CD4-positive, alpha-beta T cell treated with Interleukin-4 for 4 hours (primary cell): ENCODE data around the gene MED12L.

ENCODE experiments used
- DNase-seq: peaks from one replicate; pipeline ENCODE4 v3.0.0-alpha.2; 2020

MED12L gene

DNA sequence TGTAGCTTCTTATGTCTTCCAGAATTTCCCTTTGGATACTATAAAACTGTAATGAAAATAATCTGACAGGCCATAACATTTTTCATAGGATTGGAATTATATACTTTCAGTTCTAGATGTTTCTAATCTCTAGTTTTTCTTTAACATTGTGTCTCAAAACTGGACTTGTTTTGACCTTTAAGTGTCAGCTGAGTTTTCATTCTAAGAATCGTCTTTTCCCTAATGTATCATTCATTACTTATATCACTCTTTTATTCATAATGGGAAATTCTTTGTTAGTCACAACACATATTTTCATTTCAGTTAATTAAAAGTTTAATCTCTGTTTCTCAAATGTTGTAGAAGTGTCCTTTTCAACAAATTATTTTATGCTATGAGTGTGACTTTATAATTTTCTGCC, 105.6 kb downstream of the MED12L start:
- no peak for DNase-seq

DNA sequence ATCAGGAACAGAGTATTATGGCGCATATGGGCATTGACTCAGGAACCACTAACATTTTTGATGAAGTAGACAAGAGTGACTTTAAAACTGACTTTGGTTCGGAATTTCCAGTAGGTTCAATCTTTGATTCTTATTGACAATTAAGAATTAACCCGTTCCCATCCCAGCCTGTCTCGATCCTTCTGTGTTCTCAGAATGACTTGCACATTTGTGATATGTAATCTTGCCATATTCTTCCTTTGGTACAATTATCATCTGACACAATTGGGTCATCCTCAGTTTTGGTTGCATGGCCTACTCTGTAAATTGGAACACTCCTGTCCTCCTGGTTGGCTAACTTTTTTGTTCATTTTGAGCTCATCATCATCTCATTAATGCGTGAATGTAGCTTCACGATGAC, 107.1 kb downstream of the MED12L start:
- DNase-seq, result no peak

DNA sequence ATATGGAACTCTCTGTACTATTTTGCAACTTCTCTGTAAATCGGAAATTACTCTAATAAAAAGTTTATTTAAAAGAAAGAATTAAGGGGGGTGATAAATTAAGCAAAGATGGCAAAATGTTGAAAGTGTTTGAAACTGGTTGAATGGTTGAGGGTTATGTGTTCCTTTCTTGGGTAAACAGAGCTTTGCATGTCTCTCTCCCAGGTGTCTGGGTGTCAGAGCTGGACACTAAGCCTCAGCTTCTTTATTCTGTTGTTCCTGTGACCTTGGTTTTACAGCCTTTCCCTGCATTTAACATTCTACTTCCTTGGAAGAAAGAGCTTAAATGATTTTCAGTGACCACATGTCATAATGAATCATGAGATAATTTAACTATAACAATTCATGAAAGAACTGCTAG, 110.4 kb downstream of the MED12L start:
- DNase-seq, result no peak

DNA sequence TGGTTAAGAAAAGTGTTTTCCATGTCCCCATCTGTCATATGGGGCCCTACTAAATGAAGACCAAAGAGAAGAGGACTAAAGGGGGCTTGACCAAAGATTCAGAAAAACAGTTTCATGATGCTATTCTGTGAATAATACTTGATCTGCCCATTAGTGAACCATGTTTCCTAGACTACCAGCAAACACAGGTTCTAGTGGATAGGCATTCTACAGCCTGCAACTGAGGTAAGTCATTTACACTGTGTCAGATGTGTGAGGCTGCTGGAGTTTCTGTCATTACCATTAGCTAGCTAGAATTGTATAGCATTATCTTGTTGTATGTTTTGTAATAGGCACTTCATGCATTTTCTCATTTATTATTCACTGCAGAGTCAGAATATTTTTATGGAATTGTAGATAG, 111.0 kb downstream of the MED12L start:
- DNase-seq, result no peak

DNA sequence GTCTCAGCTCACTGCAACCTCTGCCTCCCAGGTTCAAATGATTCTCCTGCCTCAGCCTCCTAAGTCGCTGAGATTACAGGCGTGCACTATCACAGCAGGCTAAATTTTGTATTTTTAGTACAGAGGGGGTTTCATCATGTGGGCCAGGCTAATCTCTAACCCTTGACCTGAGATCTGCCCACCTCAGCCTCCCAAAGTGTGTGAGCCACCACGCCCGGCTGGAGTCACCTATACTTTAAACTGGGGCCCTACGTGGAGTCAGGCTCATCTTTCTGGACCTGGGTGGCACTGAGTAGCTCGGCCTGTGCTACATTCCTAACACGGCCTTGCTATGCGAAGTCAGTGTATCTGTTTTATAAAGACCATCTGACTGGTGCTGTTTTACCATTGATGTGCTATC, 111.8 kb downstream of the MED12L start:
- DNase-seq, result no peak

DNA sequence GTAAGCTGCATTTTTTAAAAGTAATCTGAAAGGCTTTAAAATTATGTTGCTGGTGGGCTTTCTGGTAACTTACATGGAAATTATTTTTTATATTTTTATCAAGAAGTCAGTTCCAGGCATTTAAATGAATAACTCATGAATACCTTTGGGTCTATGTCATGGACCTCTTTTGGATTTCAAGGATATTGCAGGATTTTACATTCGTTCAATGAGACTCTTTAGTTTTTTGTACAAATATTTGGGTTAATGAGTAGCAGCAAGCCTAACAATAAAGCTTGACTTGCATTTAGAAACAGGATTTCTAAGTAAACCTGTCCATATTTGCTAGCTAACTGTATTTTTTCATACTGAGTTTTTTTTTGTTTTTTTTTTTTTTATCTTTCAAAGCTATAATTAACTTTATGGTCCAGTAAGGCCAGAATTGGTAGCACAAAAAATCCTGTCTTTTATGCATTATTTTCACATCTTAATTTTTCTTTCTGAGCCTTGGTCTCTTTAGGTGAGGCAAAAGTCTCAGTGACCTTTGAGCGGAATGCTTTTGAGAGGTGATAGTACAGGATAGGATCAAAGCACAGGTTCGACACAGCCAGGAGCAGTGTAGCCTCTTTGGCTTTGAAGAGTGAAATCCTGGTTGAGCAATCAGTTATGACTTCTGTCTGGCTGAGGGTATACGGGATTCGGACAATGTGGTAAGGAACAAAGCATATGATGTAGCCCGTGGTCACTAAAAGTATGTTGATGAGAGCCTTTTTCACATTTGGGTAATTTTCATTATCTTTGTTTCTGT, 112.7 kb downstream of the MED12L start:
- no peak for DNase-seq

DNA sequence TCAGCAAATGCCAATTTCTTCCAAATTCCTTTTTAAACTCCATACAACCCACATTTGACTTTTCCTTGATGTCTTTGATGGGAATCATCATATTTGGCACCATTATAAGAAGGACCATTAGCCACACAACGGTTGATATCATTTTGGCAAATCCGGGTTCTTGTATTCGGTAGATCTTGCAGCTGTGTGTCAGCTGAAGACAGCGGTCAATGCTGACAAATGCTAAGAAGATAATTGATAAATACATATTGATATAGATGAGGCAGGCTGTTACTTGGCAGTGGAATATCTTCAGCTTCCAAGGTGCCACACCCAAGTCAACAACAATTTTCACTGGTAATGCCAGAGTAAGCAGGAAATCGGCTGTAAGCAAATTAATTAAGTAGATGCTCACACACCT, 113.4 kb downstream of the MED12L start:
- no peak for DNase-seq

DNA sequence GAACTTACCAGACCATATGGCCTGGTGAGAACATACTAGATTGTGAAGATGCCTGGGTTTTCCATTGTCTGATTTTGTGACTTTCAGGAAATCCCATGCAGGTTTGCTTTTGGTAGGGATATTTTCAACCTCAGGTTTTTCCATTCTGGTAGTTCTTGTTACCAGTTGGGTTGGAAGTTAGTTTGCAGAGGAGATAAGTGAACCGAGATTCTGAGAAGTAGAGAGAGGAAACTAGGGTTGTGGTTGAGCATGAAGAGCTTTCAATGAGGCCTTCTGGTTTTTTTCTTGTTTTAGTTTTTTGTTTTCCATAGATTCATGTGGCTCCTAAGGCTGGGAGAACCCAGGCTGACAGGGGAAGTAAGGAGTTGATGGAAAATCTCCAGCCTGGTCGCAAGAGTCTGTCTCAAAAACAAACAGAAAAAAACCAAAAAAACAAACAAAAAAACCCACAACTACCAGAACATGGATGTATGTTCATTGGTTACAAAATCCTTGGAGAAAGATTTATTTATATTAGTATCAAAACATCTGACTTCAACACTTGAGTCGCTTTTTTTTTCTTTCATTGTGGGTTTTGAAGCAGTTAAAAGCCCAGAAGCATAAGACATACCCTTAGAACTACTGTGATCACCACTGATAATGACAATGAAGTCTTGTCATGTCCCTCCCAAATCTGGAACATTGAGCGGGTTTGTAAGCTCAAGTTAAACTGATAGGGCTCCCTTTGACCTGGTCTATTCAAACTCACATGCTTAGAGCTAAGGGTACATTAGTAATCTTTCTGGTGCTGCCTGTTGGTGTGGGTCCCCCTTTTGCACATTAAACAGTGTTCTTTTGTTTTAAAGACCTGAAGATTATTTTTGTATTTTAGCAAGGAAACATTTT, 114.3 kb downstream of the MED12L start:
- peak; percentile 32 for DNase-seq

DNA sequence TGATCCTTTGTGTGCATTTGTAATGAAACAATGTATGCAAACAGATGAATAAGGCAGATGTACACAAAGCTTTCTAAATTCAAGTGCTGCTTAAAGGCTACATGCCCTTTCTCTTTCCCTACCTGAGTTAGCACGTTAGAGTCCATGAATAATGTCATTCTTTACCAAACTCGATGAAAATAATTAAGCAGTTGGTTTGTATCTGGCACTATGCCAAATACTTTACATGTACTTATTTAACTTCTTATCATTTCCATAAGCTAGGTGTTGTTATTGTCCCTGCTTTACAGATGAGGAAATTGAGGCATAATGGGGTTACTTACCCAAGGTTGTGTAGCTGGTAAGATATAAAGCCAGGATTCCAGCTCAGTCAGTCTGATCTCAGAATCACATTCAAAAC, 115.1 kb downstream of the MED12L start:
- peak; percentile 21 for DNase-seq

DNA sequence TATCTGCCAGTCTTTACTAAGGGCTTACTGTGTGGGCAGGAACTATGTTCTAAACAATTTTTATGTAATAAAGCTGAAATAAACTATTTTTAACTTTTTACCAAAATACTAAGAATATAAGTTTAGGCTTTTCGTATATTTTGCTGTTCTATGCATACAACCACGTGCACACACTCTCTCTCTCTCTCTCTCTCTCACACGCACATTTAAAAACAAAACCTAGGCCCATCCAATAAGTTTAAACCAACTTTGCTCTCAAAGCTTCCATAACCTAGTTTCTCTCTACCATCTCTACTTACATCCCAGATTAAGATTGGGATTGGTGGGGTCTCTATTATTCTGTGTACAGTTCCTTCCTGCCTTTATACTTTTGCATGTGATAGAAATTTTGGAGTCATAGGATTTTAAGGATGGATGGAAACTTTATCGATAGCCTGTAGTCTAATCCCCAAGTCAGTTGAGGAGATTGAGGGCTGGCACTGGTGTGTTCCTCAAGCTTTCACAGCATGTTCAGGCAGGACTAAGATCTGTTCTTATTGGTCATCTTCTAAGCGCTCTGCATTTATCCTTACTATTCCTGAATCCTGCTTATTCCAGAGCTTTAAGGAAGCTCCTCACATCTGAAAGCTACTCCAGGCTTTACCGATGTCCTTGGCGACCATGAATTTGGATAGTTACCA, 115.7 kb downstream of the MED12L start:
- peak; percentile 53 for DNase-seq

DNA sequence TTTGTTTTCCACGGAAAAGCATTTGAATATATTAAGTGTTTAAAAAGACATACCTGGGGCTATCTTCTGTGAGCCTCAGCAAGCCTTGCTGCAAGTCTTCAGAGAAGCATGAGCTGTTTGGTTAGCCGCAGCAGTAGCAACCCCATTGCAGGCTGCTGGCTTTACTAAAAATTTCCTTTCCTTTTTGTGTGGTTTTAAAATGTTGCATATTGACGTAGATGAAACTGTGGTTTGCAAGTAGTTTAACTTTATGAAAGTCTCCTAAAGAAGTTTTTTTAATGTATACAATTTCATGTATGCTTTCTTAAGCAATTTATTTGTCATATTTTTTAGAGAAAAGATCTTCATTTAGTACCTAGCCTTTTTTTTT, 117.6 kb downstream of the MED12L start, which contains the start of gene GPR171:
Gene GPR171 (minus strand): TSS at position 166 of the 370 bp plus-strand sequence. CDS start 3,830 bp downstream, outside the sequence.
- peak; percentile 87 for DNase-seq

DNA sequence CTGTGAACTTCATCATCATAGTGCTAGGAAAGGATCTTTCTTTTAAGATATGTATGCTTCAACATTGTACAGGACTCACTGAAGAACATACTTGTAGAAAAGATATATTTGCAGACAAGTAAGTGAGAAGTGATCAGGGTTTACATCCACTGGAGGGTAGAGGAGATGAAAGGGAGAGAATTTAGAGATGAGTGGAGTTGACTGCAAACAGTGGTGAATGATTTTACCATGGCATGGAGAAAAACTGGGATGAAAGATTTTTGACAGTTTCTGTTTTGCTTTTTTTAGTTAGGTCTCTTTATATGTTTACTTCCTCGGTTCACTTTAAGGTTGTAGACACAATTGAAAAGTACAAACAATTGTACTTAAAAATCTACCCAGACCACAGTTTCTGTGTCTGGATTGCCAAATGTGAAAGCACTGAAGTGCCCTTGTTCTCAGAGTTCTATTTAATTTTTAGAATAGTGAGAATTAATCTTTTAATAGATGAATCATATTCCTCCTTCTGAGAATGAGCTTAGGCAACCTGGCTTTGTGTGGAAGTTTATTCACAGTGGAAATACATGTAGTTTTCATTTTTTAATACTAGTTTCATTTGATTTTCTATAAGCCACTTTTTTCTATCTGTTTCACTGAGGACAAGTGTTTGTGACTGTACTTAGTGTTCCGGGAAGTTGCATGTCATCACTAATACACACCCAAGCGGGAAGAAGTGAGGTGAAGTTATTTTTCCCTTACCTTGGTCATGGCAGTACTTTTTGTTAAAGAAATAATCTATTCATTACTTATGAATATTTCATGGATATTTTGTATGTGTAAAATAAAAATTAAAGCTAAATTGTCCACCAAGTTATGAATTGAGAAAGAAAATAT, 119.3 kb downstream of the MED12L start:
- peak; percentile 50 for DNase-seq

DNA sequence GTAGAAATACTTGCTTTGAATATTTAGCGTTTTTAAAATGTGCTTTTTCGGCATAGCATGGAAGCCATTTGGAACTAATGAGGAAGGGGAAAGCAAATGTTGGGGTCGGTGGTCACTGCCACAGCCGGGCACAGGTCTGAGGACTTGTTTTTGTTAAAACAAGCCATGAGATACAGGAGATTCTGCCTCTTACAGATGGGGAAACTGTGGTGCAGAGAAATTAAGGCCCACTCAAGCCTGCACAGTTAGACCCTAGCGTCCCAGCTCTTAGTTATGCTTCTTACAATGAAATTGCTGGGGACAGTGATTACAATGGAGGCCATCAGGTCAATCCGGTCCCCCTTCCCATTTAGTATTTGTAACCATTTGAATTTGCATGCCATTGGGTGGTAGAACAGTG, 120.0 kb downstream of the MED12L start:
- no peak for DNase-seq

DNA sequence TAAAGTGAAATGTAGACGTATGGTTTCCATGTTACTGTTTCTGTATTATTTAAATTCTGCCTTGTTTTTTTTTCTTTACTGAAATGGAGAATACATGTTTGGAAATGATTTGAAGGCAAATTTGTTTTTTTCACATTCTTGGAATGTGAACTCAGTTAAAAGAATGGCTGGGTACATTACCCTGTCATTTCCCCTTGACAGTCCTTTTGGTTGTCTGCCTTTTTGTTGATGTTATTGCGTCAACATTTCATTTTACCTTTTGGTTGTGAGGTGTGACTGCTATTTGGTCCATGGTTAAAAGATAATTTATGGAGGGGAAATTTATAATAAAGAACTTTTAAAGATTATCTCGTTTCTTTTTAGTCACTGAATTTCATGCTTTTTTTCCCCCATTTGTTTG, 120.7 kb downstream of the MED12L start:
- DNase-seq, result peak; percentile 74

DNA sequence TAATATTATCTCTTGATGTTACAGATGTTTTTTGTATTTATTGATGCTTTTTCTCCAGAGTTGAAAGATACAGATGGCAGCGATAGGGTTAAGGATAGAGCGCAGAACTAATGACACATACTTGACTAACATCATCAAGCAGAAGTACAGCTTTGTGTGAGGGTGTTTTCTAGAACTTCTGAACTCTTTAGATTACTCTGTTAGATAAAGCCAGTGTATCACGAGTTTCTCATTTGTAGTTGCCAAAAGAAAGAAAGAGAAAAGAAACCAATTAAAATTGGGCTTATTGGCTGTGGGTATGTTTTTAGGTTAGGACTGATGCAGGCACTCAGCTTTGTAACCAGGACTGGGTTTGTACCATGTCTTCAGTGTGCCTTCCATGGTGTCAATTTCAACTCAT, 124.2 kb downstream of the MED12L start:
- DNase-seq, result peak; percentile 79

DNA sequence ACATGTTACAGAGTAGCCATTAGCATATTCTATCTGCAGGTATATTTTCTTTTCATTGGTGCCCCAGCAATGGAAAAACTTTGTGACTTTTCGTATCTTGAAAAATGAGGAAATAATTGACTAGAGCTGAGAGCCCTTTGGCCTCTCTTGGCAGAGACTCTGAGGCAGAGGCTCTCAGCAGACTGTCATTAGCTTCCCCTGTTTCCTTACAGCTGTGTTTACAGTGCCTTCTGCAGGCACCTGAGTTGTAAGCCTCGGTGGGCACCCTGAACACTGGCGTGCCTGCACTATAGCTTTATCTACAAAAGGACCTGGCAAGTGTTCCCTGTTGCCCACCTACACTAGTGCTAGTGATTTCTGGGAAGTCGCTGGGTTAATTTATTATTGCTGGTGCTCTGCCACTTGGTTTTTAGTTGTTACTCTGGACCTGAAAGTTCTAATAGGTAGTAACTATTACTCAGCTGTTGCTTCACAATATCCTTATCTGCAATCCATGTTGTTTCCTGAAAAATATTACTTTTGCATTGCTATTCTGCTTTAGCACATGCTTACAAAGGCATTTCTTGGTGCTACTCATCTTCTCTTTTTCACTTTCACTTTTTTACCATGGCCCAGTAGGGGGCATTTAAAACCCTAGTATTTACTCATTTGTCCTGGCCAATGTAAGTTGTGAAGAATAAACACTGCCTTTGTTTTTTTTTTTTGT, 125.4 kb downstream of the MED12L start:
- peak; percentile 46 for DNase-seq

DNA sequence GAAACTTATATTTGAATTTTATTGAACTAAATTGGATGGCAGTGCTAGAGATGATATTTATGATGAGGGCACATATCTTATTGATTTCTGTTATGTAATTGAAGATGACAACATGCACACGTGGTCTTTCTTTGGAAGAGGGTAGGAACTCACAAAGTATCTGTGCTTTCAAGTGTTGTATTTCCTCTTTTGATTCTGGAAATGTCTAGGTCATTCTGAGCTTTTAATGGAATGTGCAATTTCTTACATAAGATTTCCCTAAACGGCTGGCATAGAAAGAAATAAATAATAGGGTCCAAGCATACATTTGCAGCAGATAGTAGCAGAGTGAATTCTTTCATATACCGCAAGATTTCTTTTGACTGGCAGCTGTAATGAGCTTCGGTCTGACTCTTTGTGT, 127.7 kb downstream of the MED12L start:
- no peak for DNase-seq

DNA sequence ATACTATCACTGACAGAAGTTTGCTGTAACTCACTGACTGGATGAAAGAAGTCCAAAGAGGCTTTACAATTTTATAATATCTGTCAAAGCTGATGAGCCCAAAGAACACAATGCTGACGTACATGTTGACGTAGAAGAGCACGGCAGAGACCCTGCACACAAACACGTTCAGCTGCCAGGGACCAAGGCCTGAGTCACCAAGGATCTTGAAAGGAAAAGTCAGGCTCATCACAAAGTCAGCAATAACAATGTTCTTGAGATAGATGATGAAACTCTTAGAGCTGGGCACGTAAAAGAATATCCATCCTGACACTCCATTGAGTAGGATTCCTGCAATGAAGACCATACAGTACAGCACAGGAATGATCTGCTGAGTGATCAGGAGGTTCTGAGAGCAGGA, 128.4 kb downstream of the MED12L start:
- DNase-seq, result no peak

DNA sequence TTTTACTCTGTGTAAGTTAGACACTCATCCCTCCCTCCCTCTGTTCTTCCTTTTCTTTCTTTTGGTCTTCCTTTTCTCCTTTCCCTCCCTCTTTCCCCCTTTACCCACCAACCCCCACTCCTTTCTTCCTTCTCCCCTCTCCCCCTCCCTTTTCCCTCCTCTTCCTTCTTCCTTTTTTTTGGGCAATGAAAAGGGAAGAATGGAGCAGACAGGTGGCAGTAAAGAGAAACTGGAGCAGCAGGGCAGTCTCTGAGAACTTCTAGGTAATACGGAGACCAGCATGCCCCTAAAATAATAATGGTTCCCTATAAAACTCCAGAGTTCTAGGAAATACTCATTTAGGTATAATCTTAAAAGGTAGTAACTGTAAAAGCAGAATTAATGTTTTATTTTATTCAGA, 129.0 kb downstream of the MED12L start:
- DNase-seq, result no peak

DNA sequence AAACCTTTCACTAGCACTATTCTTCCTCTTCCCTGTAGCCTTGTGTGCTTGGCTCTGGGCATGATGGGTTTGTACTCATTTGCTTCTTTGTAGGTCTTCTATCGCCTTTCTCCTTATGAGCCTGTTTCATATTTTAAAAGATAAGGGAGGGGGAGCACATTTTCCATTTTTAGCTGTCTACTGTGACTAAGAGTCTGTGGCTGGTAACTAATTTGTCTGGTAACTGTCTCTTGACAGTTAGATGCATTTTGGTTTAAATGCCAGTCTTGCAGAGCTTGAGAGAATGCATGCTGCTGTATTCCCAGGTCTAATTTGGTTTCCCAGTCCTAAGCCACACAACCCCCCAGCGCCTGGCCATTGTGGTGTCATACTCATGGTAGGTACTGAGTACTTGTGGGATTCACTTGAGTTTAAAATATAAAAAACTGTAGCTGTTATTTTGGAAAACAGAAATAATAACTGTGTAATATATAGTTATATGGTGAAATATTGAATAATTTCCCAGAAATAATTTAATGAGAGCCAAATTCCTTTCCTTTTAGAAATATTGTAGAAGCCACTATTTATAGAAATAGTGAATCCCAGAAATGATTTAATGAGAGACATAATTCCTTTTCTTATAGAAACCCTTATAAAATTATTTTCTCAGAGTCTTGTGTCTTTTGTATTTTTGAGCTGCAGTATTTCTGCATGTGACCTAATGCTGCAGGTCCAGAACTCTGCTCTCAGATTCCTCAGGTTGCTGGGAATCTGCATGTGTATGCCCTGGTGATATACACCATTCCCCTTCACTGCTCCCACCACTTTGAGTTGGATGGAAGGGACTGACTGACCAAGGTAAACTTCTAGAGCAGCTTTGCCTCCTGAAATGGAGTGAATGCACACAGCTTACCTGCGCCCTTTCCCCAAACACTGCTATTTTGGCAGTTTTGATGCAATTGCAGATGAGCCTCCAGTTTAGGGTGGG, 131.5 kb downstream of the MED12L start:
- DNase-seq, result no peak

DNA sequence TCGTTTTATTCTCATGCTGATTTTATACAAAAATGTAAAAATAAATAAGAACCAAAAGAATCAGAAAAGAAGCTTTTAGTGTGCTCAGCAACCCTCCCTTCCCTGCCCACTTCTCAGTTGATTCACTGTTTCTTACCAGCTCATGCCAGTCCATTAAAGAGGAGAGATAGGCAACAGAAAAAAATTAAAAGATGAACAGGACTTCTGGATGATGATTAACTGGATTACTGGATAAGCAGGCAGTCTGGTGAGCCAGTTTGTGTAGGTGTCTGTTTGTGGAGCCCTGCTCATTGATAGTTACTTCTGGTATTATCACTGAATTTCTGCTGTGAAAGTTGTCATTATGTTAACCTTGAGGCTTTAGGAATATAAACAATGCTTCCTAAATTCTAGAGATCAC, 132.7 kb downstream of the MED12L start:
- DNase-seq, result no peak
